ENCODE results near the gene LRRC74A.

LRRC74A gene

DNA sequence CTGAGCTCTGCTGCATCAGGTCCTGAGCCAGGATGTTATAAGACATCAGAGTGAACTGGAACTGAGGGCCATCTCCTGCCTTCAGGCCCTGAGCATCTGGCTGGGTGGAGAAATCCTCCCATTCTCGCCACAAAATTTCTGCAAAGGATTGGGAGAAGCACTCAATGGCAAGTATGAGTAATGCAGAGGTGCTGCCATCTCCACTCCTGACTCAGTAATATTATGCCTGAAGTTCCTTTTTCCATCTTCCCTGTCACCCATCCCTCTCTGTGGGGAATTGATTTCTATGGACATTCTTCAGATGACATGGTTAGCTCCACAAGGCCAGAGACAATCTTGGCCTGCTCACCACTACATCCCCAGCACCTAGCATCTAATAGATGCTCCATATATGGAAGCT, 18.2 kb upstream of the LRRC74A start:
- DNase-seq (ENCODE audit: extremely low spot score, insufficient read length, low read depth) (no peak), FAIRE-seq (no peak)

DNA sequence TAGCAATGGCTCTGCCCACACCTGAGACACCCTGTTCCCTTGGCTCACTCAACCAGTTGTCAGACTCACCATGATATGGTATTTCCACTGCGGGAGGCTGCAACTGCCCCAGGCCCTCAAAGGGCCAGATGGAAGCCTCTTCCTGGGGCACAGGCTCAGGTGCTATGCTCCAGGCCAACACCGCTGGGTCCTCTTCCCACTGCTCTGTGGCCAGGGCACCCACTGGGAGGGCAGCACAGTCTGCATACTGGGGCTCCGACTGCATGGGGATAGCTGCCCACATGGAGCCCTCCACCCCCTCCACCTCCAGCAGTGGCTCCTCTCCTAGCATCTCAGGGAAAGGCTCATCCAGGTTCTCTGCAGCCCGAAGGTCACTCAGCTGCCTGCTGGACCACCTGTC, 17.2 kb upstream of the LRRC74A start:
- no peak for FAIRE-seq
- DNase-seq (ENCODE audit: extremely low spot score, insufficient read length, low read depth) = no peak

DNA sequence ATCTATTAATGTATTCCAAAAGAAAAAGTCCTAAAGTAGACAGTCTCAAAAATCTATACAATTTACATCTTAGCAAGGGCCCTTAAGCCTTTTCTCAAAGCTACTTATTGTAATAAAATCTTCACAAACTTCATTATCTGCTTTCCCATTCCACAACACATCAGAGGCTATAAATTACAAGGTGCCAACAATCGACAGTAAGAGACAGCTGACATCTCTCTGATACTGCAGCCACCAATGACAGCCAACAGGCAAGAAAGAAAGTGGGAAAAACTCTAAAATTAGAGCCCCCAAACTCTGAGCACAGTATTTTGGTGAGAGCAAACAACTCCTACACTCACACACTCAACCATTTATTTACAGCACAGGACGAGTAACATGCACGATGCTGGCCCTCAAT, 15.7 kb upstream of the LRRC74A start:
- FAIRE-seq = no peak

DNA sequence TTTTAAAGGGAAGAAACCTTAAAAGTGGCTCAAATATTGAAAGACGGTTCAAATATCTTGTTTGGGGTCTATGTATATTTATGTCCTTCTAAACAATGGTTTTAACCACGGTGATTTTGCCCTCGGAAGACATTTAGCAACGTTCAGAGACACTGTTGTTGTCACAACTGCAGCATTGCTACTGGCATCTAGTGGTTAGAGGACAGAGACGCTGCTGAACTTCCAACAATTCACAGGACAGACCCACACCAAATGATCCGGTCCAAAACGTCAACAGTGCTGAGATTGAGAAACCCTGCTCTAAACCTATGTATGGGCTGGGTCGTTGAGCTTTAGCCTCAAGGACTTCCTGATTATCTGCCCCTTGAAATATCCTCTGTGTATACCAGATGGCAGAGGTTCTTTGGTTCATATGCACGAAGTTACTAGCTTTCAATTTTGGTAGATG, 15.2 kb upstream of the LRRC74A start:
- FAIRE-seq = peak; percentile 86
- DNase-seq (ENCODE audit: extremely low spot score, insufficient read length, low read depth) = no peak

More for the DNA sequence above, 15.7 kb upstream of the LRRC74A start:
- no peak for DNase-seq (ENCODE audit: extremely low spot score, insufficient read length, low read depth)

DNA sequence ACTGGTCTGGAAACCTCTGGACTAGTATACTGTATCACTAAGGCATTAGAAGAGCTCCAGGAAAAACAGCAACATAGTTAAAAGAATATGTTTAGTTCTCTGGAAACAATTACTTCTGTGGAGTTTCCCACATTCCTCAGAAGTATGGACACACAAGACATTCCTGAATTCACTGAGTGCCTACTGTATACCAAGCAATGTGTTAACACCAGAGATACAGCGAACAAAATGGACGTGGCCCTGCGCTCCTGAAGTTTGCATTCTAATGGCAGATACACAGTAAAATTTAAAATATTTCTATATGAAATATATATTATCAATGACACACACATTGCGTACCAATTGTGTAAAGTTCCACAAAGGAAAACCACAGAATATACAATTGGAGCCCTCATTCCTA, 14.6 kb upstream of the LRRC74A start:
- FAIRE-seq = no peak
- DNase-seq (ENCODE audit: extremely low spot score, insufficient read length, low read depth) = no peak

DNA sequence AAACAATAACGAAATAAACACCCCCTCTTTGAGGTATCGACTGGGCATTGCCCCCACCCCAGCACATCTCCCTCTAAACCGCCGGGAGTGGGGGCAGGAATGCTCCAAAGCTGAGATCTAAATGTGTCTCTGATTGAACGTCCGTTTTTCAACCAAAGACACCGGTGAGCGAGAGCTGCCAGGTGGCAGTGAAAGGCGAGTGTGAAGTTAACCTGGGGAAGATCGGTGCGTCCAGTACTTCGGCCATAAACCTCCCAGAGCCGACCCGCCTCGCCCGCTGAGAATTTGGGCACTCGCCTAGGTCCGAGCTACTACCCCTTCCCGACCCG, 14.2 kb upstream of the LRRC74A start:
- no peak for DNase-seq (ENCODE audit: extremely low spot score, insufficient read length, low read depth)
- peak; percentile 60 for FAIRE-seq

DNA sequence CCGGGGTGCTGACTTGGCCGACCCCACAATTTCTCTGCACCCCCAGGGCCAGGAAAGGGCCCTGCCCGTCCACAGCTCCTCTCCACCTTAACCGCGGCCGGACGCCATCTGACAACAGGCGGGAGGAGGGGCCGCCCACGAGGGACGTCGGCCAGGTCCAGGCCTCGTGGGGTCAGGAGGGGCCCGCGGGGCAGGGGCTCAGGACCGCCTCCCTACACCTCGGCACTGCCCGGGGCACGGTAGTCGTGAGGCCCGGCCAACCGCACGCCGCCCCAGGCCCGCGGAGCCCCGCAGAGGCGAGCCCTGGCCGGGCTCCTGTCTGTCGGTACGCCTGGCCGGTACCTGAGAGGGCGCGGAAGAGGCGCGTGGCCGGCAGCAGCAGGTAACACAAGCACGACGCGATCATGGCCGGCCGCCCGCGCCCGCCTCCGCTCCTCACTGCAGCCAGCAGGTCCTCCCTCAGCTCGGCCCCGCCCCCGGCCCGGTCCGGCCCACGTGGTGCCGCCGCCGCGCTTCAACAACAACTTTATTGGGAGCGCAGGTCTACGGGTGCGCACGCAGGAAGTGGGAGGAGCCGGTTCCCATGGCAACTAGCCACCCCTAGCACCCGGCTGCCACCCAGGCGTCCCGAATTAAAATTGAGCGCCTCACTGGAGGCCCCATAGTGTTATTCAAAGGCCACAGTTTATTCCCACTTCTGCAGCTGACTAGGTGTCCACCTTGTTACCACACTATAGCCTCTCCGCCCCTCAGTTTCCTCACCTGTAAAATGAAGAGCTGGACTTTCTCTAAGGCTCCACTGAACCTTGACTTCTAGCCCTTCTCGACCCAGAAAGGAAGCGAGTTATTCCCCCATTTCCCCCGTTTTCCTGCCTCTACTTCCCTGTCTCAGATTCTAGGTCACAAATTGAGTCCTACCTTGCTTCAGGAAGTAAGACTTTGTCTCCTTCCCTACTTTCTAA, 13.5 kb upstream of the LRRC74A start, which contains the start of gene ANGEL1:
ANGEL1 (minus strand) TSS at position 461 of the 962 bp plus-strand sequence; CDS start at position 406, 55 bp downstream.
- peak; percentile 95 for FAIRE-seq

DNA sequence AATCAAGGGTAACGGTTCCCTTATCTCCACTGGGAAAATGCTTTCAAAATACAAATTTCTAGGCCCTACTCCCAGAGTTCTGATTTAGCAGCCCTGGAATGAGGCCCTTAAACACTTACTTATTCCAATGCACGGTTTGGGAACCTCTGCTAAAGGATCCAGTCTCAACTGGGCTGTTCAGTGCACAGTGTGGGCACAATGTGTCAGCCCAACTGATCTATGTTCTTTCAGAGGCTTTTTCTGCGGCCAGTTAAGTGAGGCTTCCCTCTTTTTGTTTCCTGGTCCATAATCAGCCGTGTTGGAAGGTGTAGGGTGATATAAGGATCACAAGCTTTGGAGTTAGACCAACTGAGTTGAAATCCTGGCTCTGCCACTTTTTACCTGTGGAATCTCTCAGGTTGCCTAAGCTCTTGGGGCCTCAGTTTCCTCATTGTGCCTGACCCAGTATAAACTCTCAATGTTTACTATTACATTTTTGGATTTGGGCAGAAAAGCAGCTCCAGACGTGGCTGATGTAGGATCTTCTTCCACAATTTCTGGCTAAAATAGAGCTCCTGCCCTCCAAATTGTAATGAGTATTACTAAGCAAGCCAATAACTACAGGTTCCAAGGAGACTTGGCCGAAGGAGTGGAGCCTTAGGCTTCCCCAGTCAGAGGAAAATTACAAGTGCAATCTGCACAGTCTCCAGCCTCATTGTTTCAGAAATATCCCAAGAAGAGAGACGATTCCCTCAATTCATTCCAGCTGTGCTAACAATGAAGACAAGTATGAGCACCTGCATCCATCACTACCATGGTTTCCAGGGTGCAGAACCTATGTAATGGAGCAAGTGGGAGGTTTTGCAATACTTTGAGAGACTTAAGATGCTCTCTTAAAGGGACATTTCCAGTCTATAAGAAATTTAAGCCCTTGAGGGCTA, 11.2 kb upstream of the LRRC74A start:
- FAIRE-seq (no peak), DNase-seq (ENCODE audit: extremely low spot score, insufficient read length, low read depth) (no peak)

More for the DNA sequence above, 13.5 kb upstream of the LRRC74A start, which contains the start of gene ANGEL1:
- peak; percentile 81 for DNase-seq (ENCODE audit: extremely low spot score, insufficient read length, low read depth)

DNA sequence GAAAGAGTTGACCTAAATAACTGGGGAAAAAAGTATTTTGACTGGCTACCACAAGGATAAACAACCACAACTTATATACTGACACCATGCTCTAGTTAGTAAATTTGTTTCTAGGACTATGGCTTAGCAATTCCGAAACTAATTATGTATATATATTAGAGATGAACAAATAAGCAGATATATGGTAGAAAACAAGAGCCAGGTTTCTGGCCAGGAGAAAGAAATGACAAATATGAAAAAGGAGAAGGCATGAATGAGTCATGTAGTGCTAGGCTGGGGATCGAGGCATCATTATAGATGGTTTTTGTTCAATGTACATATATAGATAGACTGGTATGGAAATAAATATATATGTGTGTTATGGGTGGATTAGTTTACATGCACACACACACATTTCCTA, 5.5 kb upstream of the LRRC74A start:
- DNase-seq (ENCODE audit: extremely low spot score, insufficient read length, low read depth) (no peak), FAIRE-seq (no peak)

DNA sequence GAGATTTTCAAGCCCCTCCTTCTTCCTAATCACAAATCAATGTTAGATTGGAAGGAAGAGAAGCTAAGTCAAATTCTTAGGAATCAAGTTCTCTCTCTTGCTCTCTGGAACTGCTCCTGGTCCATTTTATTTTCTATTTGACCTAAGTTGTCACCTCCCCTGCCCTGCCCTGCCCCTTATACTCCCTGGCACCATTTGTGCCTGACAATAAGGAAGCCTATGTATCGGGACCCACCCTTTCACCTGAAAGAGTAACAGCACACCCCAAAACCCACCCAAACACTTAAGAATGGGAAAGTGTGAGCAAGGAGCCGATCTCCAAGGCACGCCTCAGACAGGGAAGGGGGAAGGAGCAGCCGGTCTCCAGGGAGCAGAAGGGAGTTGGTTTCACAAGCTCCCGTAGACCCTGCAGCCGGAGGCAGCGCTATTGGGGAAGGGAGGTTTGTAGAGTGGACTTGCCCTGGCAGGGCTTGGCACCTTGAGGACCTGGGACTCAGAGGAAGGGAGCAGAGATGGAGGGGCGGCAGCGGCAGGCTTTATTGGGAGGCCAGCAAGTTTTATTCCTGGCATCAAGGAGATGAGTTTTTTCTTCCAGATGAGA, 1.6 kb downstream of the LRRC74A start:
- DNase-seq (ENCODE audit: extremely low spot score, insufficient read length, low read depth) (no peak), FAIRE-seq (no peak)

DNA sequence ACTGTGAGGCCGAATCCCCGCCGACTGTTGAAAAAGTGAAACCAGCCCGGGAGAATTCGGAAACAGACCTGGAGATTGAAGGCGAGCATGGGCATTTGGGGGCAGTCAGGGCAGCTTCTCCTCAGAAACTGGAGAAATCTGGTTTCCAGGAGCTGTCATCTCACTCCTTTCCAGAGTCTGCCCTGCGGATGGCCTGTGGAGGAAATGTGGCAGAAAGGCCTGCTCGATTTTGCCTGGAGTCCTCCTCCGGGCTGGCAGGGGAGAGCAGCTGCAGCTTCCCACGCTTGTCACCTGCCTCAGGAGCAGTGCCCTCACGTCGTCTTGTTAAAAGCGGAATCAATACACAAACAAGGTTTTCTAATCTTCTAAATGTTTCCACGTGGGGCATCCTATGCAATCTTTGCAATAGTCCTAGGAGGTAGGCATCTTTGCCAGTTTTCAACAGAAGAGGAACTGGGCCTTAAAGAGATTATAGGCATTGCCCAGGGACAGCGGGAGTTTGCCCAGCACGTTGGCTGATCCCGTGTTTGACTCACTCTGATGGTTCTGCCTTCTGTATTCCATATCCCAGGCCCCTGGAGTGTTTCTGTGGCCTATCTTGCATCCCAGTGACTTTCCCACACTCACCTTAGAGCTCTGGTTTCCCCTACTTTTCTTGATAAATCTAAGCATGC, 2.3 kb downstream of the LRRC74A start:
- no peak for FAIRE-seq
- DNase-seq (ENCODE audit: extremely low spot score, insufficient read length, low read depth) = no peak

DNA sequence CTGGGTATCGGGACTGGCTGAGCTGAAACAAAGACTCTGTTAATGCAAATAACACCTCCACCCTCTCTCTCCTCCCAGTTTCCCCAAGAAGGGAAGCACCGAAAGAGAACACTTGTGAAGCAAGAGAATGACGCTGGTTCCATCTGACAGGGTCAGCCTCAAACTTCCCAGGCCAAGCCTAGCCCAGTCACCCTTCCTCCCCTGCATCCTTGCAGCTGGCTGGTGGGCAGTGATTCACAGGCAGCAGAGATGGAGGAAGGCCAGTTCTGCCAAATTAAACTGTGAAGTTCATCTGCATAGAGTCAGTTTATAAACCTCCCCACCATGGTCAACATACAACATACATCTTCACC, 2.8 kb downstream of the LRRC74A start:
- FAIRE-seq = no peak

DNA sequence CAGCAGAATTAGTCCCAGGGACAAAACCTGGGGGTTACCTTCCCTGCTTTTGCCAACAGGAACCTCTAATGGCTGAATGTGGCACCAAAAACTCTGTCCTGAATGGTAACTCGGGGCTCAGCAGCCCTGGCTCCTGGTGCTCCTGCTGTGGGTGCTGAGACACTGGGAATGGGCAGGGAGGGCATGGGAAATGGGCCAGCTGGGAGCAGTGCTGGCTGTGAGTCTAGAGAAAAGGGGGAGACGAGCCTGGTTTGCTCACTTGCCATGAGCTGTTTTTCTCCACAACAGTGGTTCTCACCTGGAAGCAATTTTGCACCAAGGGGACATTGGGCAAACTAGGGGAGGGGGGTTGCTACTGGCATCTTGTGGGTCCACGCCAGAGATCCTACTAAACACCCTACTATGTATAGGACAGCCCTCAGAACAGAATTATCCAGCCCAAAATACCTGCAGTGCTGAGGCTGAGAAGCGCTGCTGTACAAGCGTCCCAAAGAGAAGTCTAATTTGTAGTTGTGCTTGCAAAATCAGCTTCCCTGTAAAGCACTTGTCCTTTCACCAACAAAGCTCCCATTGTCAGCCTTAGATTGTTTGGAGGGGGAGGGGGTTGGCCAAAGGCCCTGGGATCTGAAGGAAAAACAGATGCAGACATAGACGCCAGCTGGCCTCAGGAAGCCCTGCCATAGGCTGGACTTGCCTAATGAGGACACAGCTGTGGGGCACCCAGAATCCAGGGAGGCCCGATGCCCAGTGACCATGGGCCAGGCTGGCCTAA, 3.6 kb downstream of the LRRC74A start:
- FAIRE-seq (no peak), DNase-seq (ENCODE audit: extremely low spot score, insufficient read length, low read depth) (no peak)

More for the DNA sequence above, 2.8 kb downstream of the LRRC74A start:
- DNase-seq (ENCODE audit: extremely low spot score, insufficient read length, low read depth) = no peak

DNA sequence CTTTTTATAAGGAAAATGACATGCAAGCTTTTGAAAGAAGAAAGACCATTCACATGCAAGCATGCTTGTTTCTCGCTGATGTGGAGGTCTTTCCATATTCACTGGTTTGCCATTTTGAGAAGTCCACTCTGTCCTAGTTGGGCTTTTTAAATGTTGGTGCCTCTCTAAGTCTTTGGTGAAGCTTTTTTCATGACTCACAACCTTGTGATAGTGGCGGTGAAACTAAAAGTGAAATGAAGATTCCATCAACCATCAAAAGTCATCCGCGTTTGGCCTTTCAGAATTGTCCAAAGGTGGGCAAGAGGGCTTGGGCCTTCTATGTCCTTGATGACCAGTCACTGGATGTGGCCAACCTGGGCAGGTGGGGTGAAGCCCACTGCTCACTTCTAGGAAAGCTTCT, 4.3 kb downstream of the LRRC74A start:
- DNase-seq (ENCODE audit: extremely low spot score, insufficient read length, low read depth) (no peak), FAIRE-seq (no peak)

DNA sequence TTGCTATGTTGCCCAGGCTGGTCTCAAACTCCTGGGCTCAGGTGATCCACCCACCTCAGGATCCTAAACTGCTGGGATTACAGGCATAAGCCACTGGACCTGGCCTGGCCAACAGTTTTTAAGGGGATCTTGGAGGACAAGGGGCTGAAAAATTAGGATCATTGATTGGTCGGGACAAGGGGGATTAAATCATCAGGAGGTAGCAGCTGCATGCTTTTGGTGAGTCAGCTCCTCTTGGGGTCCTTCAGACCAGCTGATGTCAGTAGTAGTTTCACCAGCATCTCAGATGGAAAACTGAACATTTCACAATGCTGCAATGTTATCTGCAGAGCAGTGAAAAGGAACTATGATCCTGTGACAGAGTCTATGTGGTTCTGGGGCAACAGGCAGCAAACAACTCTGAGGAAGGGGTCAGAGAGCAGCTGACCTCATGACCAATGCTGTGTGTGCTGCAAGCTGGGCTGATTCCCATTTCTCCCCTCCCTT, 6.3 kb downstream of the LRRC74A start:
- FAIRE-seq (no peak), DNase-seq (ENCODE audit: extremely low spot score, insufficient read length, low read depth) (no peak)

DNA sequence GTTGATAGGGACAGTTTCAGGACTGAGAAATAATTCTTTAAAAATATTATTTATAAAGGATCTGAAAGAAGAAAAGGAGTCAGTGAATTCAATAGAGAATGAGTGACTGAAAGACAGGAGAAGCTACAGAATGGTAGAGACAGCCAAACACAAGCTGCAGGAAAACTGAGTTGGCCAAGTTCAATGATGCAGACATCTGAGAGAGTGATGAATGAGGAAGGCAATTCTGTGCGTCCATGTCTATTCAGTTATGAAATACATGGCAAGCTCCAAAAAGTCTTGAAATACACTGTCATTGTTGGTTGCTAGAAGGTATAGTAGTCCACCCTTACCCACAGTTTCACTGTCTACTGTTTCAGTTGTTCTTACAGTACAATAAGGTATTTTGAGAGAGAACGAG, 6.8 kb downstream of the LRRC74A start:
- FAIRE-seq (no peak), DNase-seq (ENCODE audit: extremely low spot score, insufficient read length, low read depth) (no peak)

DNA sequence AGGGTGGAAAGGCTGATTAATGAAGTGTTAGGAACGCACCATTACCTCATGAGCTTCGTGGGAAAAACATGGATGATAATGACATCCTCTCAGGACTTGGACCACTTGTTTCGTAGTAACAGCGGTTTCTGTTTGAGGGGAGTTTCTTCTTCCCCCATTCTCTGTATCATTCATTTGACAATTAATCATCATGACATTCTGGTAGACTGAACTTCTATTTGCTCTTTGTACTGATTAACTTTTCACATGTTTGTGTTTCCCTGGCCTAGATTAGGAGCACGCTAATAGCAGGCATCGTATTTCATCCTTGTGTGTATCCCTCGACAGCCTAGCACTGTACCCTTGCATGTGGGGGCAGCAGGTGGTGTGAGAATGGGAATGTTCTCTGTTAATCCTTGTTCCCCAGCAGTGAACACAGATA, 8.0 kb downstream of the LRRC74A start:
- DNase-seq (ENCODE audit: extremely low spot score, insufficient read length, low read depth) (no peak), FAIRE-seq (no peak)

DNA sequence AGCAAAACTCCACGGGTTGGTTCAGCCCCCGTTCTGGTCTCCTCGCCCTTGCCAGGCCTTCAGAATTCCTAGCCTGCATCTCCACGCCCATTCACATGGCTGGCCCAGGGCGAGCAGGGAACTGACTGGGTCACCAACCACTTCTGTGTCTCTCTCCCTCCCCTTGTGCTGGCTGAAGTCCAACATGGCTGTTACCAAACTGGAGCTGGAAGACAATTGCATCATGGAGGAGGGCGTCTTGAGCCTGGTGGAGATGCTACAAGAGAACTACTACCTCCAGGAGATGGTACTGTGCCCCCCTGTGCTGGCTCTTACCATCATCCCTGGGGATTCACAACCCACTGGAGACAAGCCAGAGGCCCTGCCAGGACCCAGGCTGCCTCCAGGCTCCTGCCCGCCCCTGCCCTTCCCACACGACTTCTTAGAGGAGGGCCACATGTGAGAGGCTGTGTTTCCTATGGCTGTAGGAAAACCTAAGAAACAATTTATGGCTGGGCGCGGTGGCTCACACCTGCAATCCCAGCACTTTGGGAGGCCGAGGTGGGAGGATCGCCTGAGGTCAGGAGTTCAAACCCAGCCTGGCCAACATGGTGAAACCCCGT, 9.9 kb downstream of the LRRC74A start:
- no peak for DNase-seq (ENCODE audit: extremely low spot score, insufficient read length, low read depth)
- FAIRE-seq = no peak

DNA sequence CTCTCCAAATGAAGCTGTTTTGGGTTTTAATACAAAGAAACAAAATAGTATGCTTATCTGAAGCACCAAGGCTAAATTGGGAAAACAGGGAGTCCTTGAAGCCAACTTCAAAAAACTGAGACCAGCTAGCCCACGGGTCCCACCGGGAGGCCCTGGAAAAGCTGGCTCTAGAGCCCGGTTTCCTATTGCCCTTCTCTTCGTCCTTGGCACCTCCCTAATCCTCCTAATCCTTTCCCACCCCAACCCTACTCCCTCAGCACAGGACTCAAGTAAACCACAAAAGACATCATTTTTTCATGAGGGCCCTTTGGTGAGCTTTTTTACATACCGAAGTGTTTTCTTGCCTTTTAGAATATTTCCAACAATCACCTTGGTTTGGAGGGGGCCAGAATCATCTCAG, 11.3 kb downstream of the LRRC74A start:
- DNase-seq (ENCODE audit: extremely low spot score, insufficient read length, low read depth) (no peak), FAIRE-seq (no peak)
